ENCODE results near the gene MBNL3. TPM values are rescaled to one million over a fixed set of nuclear protein-coding genes. Genes with fewer than 3 reads are reported as not detected.

The MBNL3 gene, protein sequence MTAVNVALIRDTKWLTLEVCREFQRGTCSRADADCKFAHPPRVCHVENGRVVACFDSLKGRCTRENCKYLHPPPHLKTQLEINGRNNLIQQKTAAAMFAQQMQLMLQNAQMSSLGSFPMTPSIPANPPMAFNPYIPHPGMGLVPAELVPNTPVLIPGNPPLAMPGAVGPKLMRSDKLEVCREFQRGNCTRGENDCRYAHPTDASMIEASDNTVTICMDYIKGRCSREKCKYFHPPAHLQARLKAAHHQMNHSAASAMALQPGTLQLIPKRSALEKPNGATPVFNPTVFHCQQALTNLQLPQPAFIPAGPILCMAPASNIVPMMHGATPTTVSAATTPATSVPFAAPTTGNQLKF
- total RNA-seq: 0.30 and 2.0 TPM in 2 replicates

DNA sequence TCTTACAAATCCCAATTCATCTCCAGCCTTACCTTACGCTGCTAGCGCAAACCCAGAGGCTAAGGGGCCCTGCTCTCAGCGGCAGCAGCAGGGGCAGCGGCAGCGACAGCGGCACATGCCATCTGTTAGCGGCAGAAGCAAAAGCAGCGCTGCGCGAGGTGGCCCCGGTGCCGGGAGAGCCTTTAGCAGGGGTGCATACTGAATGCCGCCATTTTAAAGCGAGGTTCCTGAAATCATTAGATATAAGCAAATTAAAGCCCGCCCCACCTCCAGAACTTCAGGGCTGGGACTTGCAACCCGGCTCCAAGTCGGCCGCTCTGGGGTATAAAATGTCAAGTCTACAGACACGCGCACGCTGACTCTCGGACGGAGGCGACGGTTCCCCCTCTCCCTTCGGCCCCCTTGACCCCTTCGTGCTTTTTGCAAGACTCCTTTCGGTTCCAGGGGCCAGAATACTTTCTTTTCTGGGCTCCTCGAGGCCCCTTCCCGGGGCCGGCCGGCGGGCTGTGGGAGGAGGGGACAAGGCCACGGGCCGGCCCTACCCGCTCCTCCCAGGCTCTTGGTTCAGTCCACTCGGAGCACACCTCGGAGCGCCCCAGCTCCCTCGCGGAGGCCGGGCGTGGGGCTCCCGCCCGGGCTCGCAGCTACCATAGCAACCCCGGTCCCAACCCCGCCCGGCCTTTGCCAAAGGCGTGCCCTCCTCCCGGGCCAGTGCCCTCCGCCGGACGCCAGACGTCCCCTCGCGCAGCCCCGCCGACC is at the start of gene MBNL3:
MBNL3 (minus strand) TSS at position 220 of the 759 bp plus-strand sequence. CDS start 49,427 bp downstream, outside the sequence.

Data from smooth muscle cell of the umbilical artery (primary cell).